HS-27A (cell line): ENCODE results near the gene HYDIN.
"Not testable (repeated sequence)": the region's sequence is repeated elsewhere in the genome, so short reads cannot be mapped to it uniquely, and the experiment has no call there.

Experiments used
- DNase-seq: peaks from one replicate; pipeline ENCODE4 v3.0.0-alpha.2; 2012; ENCODE audit warnings: low read depth, missing footprints

HYDIN gene

DNA sequence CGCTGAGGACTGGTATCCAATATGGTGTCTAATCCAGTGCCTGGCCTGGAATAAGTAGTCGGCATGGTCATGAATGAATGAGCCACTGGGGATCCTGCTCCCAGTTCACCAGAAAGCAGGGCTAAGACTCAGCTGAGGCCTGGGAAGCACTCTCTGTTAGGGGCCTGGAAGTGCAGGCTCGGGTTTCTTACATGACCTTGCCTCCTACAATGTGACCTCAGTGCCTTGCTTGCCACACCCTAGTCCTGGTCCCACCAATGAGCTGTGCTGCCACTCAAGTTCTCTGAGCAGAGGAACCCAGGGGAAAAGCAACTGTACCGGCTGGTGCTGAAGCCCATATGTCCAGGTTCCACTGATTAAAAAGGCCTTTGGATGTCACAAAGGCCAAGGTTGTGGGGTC, 238.0 kb downstream of the HYDIN start:
- DNase-seq: not testable (repeated sequence)

- DNase-seq: not testable (repeated sequence)
These were observed 243.4 kb downstream of the HYDIN start for GRCh38 chr16:70987019-70987715.

DNA sequence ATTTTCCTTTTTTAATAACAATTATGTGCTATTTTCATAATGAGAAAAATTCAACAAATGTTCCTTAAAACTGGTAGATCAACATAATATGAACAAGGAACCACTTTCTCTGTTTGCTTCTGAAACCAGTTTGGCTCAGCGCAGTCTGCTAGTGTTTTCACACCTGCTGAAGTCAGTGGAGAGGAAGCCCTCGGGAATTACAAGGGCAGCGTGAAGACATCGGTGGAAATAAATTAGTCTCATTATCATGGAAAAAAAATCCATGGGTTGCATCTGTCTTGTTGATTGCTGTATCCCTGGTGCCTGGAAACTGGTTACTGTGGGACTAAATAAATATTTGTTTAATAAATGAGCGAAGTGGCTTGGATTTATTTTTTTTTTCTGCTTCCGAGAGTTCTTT, 245.8 kb downstream of the HYDIN start:
- DNase-seq: not testable (repeated sequence)

GRCh38 chr16:70968332-70968731, 262.2 kb downstream of the HYDIN start:
- DNase-seq: not testable (repeated sequence)

GRCh38 chr16:70960169-70960568, 270.4 kb downstream of the HYDIN start:
- DNase-seq: not testable (repeated sequence)

DNA sequence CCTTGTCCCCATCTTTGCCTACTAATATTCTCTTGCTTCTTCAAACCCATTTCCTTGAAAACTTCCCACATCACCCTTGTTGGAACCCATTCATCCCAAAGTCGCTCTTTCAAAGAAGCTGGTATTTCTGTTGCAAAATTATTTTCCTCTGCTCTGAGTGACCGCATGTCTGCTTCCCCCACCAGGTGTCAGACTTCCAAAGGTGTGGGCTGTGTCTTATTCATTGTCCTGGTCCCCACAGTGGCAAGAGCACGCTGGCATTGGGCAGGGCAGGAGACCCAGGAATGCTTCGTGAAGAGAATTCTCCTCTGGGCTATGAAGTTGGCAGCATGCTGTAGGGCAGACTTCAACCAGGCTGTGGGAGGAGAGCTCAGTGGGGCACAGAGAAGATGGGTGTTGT, 275.6 kb downstream of the HYDIN start:
- DNase-seq: not testable (repeated sequence)

GRCh38 chr16:70953824-70954223, 276.7 kb downstream of the HYDIN start:
- DNase-seq: not testable (repeated sequence)

GRCh38 chr16:70943551-70943950, 287.0 kb downstream of the HYDIN start:
- not testable (repeated sequence) for DNase-seq

DNA sequence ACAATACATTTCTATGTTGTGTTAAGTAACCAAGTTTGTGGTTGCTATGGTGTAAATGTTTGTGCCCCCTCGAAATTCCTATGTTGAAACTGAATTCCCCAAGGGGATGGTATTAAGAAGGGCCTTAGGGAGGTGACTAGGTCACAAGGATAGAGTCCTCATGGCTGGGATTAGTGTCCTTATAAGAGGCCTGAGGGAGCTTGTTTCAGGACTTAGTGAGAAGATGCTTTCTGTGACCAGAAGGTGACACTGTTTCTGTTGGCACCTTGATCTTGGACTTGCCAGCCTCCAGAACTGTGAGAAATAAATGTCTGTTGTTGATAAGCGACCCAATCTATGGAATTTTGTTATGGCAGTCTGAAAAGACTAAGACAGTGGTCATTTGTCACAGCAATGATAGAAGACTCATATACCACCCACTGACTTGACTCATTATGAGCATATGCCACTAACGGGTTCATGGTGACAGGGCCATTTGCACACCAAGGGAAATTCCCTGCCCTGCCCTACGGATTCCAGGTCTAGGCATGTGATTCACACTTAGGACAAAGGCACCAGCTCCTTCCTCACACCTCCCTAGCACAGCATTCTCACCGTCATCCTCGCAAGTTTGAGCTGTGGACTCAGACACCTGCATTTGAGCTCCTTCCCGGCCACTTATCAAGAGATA, 290.7 kb downstream of the HYDIN start:
- not testable (repeated sequence) for DNase-seq

DNA sequence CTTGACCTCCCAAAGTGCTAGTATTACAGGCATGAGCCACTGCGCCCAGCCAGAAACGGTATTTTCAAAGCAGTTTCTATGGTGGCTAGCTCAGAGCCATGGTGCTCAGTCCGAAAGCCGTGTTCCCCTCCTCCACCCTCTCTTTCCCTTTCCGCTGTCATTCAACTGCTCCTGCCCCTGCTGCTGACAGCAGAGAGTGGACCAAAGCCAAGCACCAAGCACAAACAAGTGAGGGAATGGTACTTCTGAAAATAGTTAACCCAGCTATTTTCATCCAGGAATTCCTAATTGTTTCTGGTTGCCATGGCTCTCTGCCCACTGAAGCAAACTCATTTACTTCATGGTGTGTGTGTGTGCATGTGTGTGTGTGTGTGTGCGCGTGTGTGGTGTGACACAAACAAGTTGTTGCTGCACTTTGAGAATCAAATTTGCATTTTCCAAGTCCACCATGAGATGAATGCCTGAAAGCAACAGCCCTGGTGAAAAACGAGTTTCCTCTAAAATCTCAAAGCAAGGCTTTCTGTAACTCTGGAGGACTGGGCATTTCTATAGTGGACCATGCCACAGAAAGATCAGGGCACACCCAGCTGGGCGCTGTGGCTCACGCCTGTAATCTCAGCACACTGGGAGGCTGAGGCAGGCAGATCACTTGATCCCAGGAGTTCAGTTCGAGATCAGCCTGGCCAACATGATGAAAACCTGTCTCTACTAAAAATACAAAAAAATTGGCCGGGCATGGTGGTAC, 293.6 kb downstream of the HYDIN start:
- not testable (repeated sequence) for DNase-seq

- DNase-seq: not testable (repeated sequence)
These were observed 295.2 kb downstream of the HYDIN start for GRCh38 chr16:70935325-70935724.

GRCh38 chr16:70933746-70934145, 296.8 kb downstream of the HYDIN start:
- DNase-seq: not testable (repeated sequence)

GRCh38 chr16:70930757-70931156, 299.8 kb downstream of the HYDIN start:
- DNase-seq: not testable (repeated sequence)

- DNase-seq: not testable (repeated sequence)
These were observed 308.4 kb downstream of the HYDIN start for GRCh38 chr16:70922164-70922563.

DNA sequence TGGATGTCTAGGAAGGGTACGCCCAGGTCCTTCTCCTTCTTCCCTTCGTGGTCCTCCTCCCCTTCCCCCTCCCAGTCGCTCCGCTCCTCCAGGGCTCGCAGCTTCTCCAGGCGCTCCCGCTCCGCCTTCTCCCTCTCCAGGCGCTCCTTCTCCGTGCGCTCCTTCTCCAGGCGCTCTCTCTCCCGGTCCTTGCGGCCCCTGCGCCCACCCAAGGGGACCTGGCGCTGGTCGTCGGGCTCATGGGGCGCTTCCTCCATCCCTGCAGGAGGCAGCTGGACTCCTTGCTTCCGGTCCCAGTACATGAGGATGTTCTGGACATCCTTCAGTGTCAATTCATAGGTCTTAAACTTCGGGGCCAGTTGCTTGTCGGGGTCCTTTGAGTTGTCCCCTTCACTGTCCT, 309.9 kb downstream of the HYDIN start:
- DNase-seq: not testable (repeated sequence)

DNA sequence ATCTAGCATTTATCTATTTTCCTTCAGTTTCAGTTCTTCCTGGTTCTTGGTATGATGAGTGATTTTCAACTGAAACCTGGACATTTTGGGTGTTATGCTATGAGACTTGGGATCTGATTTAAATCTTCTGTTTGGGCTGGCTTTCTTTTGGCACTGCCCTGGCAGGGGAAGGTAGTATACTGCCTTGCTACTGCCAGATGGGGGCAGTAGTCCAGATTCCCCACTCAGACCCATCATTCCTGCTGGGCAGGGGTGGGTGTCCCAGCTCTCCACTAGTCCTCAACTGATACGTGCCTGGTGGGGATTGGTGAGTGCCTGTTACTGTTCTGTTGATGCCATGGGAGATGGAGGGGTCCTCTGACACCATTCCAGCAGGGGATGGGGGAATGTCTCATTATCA, 342.3 kb downstream of the HYDIN start:
- DNase-seq: not testable (repeated sequence)

- not testable (repeated sequence) for DNase-seq
These were observed 345.9 kb downstream of the HYDIN start for GRCh38 chr16:70884652-70885051.

- not testable (repeated sequence) for DNase-seq
These were observed 348.2 kb downstream of the HYDIN start for GRCh38 chr16:70882311-70882710.

- not testable (repeated sequence) for DNase-seq
These were observed 352.6 kb downstream of the HYDIN start for GRCh38 chr16:70877895-70878294.

GRCh38 chr16:70876442-70876841, 354.1 kb downstream of the HYDIN start:
- DNase-seq: not testable (repeated sequence)

DNA sequence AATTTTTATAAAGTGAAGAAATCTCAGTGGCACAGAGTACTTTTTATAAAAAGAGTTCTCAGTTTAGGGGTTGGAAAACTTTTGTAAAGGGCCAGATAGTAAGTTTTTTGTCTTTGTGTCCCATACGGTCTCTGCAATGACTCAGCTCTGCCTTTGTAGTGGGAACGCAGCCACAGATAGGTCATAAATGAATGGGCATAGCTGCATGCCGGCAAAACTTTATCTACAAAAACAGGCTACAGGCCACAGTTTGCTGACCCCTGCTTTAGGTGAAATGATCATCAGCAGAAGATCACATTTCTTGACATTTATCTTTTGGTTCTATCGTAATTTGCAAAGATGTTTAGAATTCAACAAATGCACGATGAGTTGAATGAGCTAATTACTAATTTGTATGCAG, 365.8 kb downstream of the HYDIN start:
- not testable (repeated sequence) for DNase-seq

- DNase-seq: not testable (repeated sequence)
These were observed 368.5 kb downstream of the HYDIN start for GRCh38 chr16:70861996-70862395.

GRCh38 chr16:70851299-70851698, 379.2 kb downstream of the HYDIN start:
- not testable (repeated sequence) for DNase-seq
